Sigmoid colon (tissue), 7 donors: ENCODE results near the gene KRT39. TPM values are rescaled to one million over a fixed set of nuclear protein-coding genes. Genes with fewer than 3 reads are reported as not detected.

Experiments used
- DNase-seq: peaks from one replicate; pipeline ENCODE4 v3.0.0-alpha.2; 2019
- H3K27ac ChIP-seq, 4 donors: fragments of 200-600 bp; sonication (generic); one replicate each; pipeline ENCODE4 v1.5.1; 2016 to 2019; ENCODE audit warnings: mild to moderate bottlenecking in 1 of 4
- H3K27me3 ChIP-seq, 3 donors: fragments of 200-600 bp; sonication (generic); one replicate each; pipeline ENCODE4 v1.5.1; 2019; ENCODE audit warnings: mild to moderate bottlenecking in 1 of 3
- H3K36me3 ChIP-seq, 4 donors: fragments of 200-600 bp; sonication (generic); one replicate each; pipeline ENCODE4 v1.5.1; 2016 to 2019
- H3K4me1 ChIP-seq, 4 donors: fragments of 200-600 bp; sonication (generic); one replicate each; pipeline ENCODE4 v1.5.1; 2017 to 2019
- H3K4me3 ChIP-seq, 4 donors: fragments of 200-600 bp; sonication (generic); one replicate each; pipeline ENCODE4 v1.5.1; 2017 to 2019; ENCODE audit warnings: mild to moderate bottlenecking in 2 of 4, moderate library complexity in 1 of 4
- H3K9me3 ChIP-seq, 4 donors: fragments of 200-600 bp in 3 of 4; sonication (generic) in 3 of 4; one replicate each; pipeline versions ENCODE4 v1.5.1 to v1.6.1; 2013 to 2019
- EP300 ChIP-seq, 4 donors: sonication (generic); formaldehyde crosslinking; IDR thresholded peaks; one replicate each; pipeline ENCODE4 v1.6.1; 2017; ENCODE audit warnings: antibody characterized with exemption in 4 of 4
- POLR2A ChIP-seq, 2 donors: fragments of 450-650 bp; IDR thresholded peaks; one replicate each; pipeline ENCODE4 v1.6.1; 2016; ENCODE audit warnings: antibody characterized with exemption in 2 of 2, mild to moderate bottlenecking in 2 of 2, moderate library complexity in 2 of 2
- POLR2AphosphoS5 ChIP-seq, 4 donors: sonication (generic); formaldehyde crosslinking; IDR thresholded peaks; one replicate each; pipeline ENCODE4 v1.6.1; 2017; ENCODE audit warnings: antibody characterized with exemption in 4 of 4
- WGBS, 2 donors: extraction: QIAGEN DNeasy Blood & Tissue Kit; methylation state at CpG; one replicate each; pipeline ENCODE4 v1.1.7; 2013; 5-methylcytosine and 5-hydroxymethylcytosine counted together
- intact Hi-C: fragments of 100-400 bp; cut with DNase I; formaldehyde crosslinking; loops from one replicate; pipeline ENCODE4 v1.15.1; 2023
- polyA plus RNA-seq, 3 donors: library from polyadenylated mRNA; stranded (reverse); fragments of 200-250 nt; gene quantifications; one replicate each; pipeline ENCODE4 v1.2.3, GENCODE V29; 2013
- total RNA-seq, 4 donors: library from RNA; depleted of rRNA; stranded (reverse); fragments of >200 nt; gene quantifications; one replicate each; pipeline ENCODE4 v1.1.0, GENCODE V29; 2016
- TF ChIP-seq, protein P1 (sequence below), 4 experiments: fragments of 450-650 bp in 3 of 4; fragments of 200-600 bp in 1 of 4; IDR thresholded peaks; one replicate each; pipeline ENCODE4 v1.5.1; 2016 to 2019; ENCODE audit warnings: antibody characterized with exemption in 4 of 4, mild to moderate bottlenecking in 3 of 4, moderate library complexity in 2 of 4
- donor health status: healthy with polysubstance abuse.
- donor health status: Bipolar disorder and iron deficiency.
- donor health status: healthy.

Gene KRT39
- total and polyA plus RNA-seq, 7 donors = 0.07 TPM; not detected in 6

DNA sequence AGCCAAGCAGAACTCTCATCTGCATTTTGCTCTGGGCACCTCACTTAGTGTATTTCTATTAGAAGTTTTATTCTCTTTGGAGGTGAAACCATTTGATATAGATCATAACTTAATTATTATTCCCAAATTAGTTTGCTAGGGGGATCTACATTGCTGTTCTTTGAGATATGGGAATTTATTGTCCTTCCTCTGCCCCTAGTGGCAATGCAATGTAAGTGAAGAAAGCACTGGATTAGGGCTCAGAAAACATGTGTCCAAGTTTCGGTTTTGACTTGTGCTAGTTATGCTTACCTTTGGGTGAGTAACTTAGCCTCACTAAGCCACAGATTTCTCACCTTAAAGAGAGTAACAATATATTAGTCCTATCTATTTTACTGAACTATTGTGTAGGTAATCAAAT is 2.9 kb downstream of the KRT39 start:
- 37 to 56% methylated on average over 1 of the region's 1 CpG for WGBS, 2 donors
- Histone ChIP-seq H3K36me3 (no peaks in the 10 kb centered on the region), H3K27ac (no peak overlapping the region), H3K4me1 (no peaks in the 10 kb centered on the region), H3K4me3 (no peak overlapping the region), H3K27me3 (peaks cover 0 to 7% (median 0%) of the 10 kb centered on the region in 3 donors), H3K9me3 (no peaks in the 10 kb centered on the region)
- intact Hi-C loops = no loop called here
- TF ChIP-seq POLR2A (IDR thresholded peaks at IDR 0.05) = no peak
- TF ChIP-seq EP300 (IDR thresholded peaks at IDR 0.05) = no peak
- TF ChIP-seq, protein P1, sequence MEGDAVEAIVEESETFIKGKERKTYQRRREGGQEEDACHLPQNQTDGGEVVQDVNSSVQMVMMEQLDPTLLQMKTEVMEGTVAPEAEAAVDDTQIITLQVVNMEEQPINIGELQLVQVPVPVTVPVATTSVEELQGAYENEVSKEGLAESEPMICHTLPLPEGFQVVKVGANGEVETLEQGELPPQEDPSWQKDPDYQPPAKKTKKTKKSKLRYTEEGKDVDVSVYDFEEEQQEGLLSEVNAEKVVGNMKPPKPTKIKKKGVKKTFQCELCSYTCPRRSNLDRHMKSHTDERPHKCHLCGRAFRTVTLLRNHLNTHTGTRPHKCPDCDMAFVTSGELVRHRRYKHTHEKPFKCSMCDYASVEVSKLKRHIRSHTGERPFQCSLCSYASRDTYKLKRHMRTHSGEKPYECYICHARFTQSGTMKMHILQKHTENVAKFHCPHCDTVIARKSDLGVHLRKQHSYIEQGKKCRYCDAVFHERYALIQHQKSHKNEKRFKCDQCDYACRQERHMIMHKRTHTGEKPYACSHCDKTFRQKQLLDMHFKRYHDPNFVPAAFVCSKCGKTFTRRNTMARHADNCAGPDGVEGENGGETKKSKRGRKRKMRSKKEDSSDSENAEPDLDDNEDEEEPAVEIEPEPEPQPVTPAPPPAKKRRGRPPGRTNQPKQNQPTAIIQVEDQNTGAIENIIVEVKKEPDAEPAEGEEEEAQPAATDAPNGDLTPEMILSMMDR (IDR thresholded peaks at IDR 0.05) = peak in 1 of 4 experiments; percentile 35
- TF ChIP-seq POLR2AphosphoS5 (IDR thresholded peaks at IDR 0.05) = no peak
- DNase-seq = no peak

DNA sequence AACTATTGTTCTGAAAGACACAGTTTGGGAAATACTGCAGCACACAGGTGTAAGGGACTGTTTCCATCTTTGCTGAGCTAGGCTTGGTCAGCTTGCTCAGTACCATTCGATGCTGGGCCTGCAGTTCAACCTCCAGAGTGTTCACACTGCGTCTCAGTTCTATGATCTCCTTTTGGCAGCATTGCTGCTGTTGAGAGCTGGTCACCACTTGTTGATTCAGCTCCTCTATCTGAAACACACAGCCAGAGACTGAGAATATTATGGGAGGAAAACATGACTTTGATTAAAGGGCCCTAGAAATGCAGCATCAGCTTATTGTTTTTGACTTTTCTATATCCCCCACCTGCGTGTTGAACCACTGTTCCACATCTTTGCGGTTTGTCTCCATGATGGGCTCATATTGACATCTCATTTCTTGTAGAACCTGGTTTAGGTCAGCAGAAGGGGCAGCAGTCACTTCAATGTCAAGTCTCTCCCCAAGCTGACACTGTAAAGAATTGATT is 4.6 kb downstream of the KRT39 start:
- H3K27ac ChIP-seq = no peak overlapping the region
- intact Hi-C loops = no loop called here
- H3K4me1 ChIP-seq = no peaks in the 10 kb centered on the region
- no peak for DNase-seq
- TF ChIP-seq EP300 (IDR thresholded peaks at IDR 0.05) (no peak), POLR2AphosphoS5 (IDR thresholded peaks at IDR 0.05) (no peak), POLR2A (IDR thresholded peaks at IDR 0.05) (no peak)
- TF ChIP-seq, protein P1 (IDR thresholded peaks at IDR 0.05) = no peak
- no peak overlapping the region for H3K4me3 ChIP-seq
- no peaks in the 10 kb centered on the region for H3K36me3 ChIP-seq
- 77 to 86% methylated on average over 4 of the region's 4 CpGs for WGBS, 2 donors
- H3K9me3 ChIP-seq = no peaks in the 10 kb centered on the region
- H3K27me3 ChIP-seq = peaks cover 0 to 7% (median 0%) of the 10 kb centered on the region in 3 donors

DNA sequence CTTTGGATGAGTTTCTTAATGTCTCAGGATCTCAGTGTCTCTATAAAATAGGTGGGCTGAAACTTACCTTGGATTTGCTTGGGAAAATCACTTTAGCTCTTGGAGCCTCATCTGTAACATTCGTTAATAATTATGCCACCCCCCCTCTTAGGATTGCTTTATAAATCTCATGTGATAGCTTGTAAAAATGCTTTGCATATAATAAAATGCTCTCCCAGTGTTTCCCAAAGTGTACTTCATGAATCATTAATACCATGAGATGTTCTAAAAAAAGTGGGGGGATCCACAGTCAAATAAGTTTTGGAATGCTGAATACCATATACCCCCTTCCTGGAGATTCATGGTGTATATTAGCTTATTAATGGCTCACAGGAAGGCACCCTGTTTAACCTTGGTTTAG is 5.2 kb downstream of the KRT39 start:
- TF ChIP-seq POLR2AphosphoS5 (IDR thresholded peaks at IDR 0.05) = no peak
- TF ChIP-seq, protein P1 (IDR thresholded peaks at IDR 0.05) = no peak
- no peak for TF ChIP-seq POLR2A (IDR thresholded peaks at IDR 0.05)
- TF ChIP-seq EP300 (IDR thresholded peaks at IDR 0.05) = no peak
- intact Hi-C loops = no loop called here

DNA sequence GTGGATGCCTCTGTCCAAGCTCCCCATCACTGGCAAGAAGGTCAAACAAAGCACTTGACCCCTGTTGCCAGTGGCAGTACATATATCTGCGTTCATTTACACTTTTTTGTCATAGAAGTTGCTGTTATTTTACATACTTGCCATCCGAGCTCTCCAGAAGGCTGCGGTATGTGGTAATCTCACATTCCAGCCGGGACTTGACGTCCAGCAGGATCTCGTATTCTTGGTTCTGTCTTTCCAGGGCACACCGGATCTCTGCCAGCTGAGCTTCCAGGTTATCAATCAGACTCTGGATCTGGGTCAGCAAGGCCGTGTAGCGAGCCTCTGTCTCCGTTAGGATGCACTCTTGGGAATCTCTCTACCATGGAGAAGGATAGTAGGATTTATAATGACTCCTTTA is 6.6 kb downstream of the KRT39 start:
- H3K27me3 ChIP-seq = peaks cover 0 to 7% (median 0%) of the 10 kb centered on the region in 3 donors
- WGBS, 2 donors = 80 to 87% methylated on average over 10 of the region's 10 CpGs
- no peak overlapping the region for H3K4me3 ChIP-seq
- no peak for TF ChIP-seq POLR2AphosphoS5 (IDR thresholded peaks at IDR 0.05)
- TF ChIP-seq, protein P1 (IDR thresholded peaks at IDR 0.05) = no peak
- no peak for TF ChIP-seq POLR2A (IDR thresholded peaks at IDR 0.05)
- TF ChIP-seq EP300 (IDR thresholded peaks at IDR 0.05) = no peak
- H3K36me3 ChIP-seq = no peaks in the 10 kb centered on the region
- DNase-seq = no peak
- intact Hi-C loops = no loop called here
- no peaks in the 10 kb centered on the region for H3K4me1 ChIP-seq
- H3K9me3 ChIP-seq = no peaks in the 10 kb centered on the region
- H3K27ac ChIP-seq = no peak overlapping the region

More for the DNA sequence above, 5.2 kb downstream of the KRT39 start:
- H3K4me3 ChIP-seq = no peak overlapping the region
- no peaks in the 10 kb centered on the region for H3K36me3 ChIP-seq
- DNase-seq = no peak
- no peaks in the 10 kb centered on the region for H3K9me3 ChIP-seq
- 36 to 77% methylated on average over 1 of the region's 1 CpG for WGBS, 2 donors
- H3K27ac ChIP-seq = no peak overlapping the region
- peaks cover 0 to 7% (median 0%) of the 10 kb centered on the region in 3 donors for H3K27me3 ChIP-seq
- no peaks in the 10 kb centered on the region for H3K4me1 ChIP-seq
